Activated naive CD4-positive, alpha-beta T cell treated with anti-CD3 and anti-CD28 coated beads, Interleukin-2, amount 50 U/mL, for 16 hours (primary cell): ENCODE measurements around the gene CHMP1B.

Experiments used
- DNase-seq: peaks from one replicate; pipeline ENCODE4 v3.0.0-alpha.2; 2020

CHMP1B gene, protein sequence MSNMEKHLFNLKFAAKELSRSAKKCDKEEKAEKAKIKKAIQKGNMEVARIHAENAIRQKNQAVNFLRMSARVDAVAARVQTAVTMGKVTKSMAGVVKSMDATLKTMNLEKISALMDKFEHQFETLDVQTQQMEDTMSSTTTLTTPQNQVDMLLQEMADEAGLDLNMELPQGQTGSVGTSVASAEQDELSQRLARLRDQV

DNA sequence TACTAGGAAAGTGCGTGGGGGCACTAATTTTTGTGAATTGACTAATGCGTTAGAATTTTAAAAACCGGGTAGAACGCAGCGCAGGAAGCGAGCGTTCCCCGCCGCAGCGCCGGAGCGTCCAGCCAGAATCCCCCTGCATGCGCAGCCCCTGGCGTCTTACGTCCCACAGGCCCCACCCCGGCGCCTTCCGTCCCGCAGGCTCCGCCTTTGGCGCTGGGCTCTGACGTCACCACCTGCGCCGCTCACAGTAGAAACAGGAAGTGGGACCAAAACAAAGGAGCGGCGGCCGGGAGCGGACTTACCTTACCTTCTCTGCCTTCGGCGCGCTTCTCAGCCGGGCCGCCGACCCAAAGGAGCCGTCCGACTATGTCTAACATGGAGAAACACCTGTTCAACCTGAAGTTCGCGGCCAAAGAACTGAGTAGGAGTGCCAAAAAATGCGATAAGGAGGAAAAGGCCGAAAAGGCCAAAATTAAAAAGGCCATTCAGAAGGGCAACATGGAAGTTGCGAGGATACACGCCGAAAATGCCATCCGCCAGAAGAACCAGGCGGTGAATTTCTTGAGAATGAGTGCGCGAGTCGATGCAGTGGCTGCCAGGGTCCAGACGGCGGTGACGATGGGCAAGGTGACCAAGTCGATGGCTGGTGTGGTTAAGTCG is at the start of gene CHMP1B:
TSS of gene CHMP1B (plus strand) at position 268 of the 660 bp plus-strand sequence. CDS start at position 367, 99 bp downstream.
- DNase-seq: peak; percentile 97

DNA sequence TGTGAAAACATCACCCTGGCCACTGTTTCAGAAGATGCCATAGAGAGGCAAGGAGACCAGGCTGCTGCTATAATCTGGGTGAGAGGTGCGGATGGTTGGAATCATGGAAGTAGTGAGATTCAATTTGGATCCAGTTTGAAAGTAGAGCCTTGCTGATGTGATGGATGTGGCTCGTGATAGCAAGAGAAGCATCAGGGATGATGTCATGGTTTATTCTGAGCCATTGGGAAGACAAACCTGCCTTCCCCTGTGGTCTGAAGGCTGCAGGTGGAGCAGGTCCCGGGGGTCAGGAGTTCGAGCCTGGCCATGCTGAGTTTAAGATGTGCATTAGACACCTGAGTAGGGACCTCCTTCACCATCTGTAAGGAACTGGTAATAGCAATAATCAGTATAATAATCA is 49.6 kb upstream of the CHMP1B start:
- DNase-seq: no peak

DNA sequence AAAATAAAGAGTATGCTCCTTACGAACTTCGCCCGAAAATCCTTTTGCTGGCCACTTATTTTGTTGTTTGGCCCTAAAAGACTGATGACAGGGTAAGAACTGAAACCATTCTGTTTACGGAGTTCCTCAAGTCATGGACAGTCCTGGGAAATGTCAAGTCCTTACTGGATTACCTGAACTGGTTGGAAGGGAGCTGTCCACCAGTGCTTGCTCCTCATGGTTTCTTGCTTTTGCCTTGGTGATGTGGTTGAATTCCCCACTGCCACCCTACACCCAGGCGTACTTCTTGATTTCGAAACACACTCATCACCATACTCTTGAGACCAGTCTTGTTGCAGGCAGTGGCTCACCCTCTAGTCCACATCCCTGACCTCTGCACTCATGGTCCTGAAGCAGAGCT is 49.1 kb upstream of the CHMP1B start:
- DNase-seq: no peak

DNA sequence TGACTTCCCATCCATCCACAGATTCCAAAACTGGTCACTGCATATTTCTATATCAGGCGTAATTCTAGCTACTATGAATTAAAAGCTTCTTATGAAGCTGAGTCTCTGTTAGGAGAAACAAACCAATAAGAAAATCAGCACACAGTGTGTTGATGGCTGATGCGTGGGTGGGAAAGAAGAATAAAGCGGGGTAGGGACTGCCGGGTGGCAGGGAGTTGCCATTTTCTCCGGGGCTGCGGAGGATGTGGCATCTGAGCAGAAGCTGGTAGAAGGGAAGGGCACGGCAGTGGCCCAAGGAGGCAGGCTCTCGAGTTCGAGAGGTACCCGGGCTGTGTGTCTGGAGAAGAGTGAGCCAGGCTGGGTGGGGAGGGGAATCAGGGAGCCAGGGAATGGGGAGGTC is 48.6 kb upstream of the CHMP1B start:
- no peak for DNase-seq

DNA sequence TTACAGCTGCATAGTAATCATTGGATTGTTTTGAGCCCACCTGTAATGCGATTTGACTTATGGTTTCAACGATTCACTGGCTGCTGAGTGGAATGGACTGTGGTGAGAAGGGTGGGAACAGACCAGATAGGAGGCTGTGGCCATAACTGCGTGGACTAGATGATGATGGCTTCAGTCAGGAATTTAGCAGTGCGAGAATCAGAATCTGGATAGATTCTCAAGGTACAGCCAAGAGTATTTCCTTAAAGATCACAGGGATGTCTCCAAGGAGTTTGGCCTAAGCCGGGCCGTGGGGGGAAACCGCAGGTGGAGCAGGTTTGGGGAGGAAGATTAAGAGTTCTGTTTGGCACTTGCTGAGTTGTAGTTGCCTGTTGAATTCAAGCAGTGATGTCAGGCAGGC is 44.0 kb upstream of the CHMP1B start:
- no peak for DNase-seq

DNA sequence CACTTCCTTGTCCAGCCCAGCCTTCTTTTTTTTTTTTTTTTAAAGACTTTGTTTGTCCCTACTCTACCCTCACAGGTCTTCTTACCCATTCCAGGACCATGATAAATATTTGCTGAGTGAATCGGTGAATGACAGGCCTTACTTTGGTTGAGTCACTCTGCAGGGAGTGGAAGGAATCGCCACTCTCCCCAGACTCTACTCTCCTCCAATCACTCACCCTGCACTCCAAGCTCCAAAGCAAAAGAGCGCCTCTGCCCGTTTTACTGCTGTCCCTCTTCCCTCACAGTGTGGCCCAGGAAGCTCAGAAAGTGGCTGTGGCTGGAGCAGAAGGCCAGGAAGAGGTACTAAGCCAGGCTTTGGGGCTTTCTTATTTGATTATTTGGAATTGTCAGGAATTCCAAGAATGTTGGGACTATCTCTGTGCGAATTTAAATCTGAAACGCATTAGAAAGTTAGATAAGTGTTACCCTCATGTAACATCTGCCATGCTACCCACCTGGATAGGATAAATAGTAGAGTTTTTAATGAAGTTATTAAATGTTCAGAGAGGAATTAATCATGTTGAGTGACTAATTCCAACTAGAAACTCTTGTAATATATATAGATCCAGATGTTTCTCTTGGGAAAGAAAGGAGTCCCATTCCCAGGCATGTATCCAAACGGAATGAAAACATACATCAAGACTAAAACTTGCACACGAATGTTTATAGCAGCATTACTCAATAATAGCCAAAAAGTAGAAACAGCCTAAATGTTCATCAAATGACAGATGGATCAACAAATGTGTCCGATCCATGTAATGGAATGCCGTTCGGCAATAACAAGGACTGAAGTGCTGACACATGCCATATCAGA is 43.0 kb upstream of the CHMP1B start:
- DNase-seq: no peak

DNA sequence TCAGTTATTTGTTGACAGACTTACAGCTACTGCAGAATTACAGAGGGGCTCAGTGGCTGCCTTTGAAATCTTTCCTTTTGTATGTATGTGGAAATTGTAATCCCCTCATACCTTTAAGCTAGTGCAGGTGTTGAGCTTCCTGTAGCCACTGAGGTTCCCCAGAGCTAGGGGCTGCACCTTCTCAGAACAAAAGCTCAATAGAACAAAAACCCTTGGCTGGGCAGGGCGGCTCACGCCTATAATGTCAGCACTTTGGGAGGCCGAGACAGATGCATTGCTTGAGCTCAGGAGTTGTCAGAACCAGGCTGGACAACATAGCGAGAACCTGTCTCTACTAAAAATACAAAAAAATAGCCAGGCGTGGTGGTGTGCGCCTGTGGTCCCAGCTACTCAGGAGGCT is 41.3 kb upstream of the CHMP1B start:
- no peak for DNase-seq

DNA sequence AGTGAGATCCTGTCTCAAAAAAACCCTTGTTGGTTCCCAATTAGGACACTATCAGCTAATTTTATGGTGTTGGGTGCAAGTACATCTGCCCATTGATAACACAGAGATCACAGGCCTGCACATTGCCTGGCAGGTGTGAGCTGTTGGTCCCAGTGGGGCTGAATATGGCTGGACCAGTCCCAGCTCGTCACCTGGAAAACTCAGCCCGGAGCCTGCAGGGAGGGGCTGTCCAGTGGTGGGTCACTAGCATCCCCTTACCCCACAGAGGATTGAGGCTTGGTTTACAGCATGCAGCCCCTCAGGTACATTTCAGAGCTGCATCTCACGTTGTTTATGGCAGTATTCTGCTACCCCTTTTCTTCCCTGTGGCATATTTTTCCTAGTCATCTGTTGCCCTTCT is 40.8 kb upstream of the CHMP1B start:
- no peak for DNase-seq

DNA sequence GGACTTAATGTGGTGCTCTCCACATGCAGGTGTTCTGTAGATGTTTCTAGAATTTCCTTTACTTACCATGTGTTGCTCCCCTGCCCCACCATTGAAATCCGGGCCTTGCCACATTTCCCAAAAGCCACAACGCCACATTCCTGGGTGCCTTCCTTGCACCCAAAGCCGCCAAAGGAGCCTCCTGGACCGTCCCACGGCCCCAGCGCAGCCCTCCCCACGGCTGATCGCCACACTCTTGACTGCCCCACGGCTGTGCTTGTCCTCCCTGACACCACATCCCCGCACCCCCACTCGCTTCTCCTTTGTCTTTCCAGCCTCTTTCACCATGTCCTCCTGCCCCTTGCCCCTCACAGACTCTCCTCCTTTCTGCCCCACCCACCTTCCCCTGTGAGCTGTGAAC is 40.2 kb upstream of the CHMP1B start:
- DNase-seq: no peak

DNA sequence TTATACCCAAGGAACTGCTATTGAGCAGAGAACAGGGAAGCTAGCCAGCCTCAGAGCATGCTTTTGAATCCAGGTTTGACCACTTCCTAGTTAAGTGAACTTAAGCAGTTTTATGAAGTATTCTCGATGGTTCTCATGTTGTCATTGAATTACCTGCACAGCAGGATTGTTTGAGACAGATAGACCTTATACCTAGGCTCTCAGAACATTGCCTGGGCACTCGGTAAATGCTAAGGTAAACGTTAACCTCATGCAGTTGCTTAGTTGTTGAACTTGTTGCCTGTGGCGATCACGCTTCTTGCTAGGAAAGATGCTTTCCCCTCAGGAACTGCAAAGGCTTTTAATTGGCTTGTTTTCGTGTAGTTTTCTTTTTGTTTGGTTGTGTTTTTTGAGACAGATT is 34.0 kb upstream of the CHMP1B start:
- no peak for DNase-seq

DNA sequence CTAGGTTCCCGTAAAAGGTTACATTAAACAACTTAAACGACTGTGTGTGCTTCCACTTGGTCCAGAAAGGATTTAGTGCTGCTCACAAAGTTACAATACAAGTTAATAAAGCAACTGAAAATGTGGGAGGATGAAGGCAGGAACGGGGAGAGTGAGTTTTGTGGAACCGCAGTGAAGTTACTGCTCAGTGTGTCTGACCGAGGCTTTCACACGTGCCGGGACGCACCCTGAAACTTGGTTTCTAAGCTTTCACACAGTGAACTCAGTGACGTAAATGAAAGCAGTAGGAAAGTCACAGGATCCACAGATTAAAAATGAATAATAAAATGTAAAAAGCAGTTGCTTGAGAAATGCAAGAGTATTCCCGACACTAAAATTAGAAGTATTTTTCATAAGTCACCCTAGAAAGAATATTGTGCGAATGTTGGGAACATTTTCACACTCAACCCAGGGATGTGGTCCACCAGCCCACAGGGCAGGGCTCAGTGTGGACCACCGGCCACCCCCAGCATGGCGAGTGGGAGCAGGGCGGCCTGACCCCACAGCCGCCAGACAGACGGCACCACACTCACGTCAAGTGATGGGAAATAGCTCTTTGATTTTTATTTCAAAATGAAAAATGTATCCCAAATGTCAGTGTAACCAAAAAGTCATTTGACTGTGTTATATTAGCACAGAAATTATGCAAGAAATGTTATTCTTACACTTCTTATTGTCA is 32.6 kb upstream of the CHMP1B start:
- DNase-seq: no peak

DNA sequence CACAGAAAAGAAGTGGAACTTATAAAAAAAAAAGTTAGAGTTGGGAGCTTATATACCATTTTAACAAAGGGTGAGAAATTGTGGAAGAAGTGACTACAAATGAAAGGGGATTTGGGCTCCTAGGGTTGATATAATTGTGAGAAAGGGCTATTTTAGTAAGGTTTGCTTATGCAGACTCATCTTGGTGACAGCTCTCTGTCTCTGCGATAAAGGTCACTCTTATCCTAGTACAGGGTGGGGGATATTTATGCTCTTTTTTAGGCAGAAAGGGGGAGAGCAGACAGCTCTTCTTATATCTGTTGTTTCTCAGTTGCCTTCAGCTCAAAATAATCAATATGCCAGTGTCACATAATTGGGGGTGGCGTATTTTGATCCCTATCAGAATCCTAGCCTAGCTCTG is 31.3 kb upstream of the CHMP1B start:
- no peak for DNase-seq

DNA sequence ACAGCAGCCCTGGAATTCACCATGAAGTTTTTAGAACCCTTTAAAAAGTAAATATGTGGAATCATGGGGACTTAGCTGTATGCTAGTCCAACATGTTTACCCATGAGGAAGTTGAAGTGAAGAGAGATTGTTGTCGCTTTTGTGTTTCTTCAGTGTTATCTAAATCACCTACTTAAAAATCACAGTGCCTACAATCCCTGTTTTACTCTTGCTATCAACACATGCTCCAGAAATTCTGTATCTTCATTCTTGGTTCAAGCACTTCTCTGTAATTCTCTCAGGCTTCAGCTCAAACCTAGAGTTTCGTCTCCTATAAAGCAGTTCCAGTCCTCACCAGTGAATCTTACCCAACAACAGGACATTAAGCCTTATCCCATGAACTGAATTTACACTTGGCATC is 30.5 kb upstream of the CHMP1B start:
- no peak for DNase-seq

DNA sequence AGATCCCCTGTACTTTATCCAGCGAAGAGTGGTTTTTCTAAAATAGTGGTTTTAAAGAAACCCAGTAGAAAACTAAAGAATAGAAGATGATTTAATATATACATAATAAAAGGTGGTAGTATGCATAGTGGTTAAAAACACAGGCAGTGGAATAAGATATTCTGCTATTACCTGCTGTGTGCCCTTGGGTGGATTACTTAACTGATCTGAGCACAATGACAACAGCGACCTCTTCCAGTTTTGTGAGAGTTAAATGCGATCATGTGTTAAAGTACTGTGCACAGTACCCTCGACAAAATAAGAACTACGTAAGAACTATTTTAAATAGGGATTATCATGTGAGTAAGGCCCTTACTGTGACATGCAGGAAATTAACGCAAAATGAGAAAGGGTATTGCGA is 30.0 kb upstream of the CHMP1B start:
- no peak for DNase-seq

DNA sequence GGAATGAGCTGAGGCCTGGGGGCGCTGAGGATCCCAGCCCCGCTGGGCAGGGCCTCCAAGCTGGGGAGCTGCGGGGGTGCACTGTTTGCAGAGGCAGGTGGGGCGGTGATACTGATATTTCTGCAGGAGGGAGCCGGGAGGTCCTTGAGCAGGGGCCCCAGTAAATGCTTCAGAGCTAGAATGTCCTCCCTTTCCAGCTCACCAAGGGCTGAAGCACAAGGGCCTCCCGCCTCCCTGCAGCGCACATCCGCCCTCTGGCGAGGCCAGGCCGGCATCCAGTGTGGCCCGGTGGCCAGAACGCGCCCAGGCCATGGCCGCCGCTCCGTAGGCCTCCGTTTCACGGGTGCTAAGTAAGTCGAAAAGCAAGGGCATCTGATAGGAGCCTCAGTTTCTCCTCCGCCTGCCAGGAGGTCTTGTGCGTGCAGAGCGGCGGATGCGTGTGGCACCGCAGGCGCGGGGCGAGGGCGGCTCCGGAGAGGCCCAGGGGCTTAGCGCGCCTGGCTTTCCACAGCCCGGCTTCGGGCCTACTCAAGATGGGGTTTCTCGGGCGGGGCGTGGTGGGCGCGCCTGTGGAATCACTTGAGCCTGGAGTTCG is 29.5 kb upstream of the CHMP1B start:
- no peak for DNase-seq

DNA sequence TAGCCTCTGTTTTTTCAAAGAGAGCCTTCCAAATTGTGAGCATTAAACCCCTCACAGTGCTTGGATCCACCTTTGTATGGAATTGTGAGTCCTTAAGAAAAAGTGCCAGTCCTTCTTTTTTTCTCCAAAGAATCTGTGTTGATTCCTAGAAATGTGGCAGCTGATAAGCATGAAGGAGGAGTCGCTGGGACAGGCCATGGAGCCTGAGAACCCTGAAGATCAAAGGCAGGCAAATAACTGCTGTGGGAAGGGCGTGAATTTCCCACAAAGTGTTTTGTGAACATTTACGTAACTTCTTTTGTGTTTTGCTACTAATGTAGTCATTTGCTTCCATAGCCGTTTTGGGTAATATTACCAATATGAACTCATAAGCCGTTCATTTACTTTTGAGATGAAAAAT is 27.7 kb upstream of the CHMP1B start:
- DNase-seq: no peak

DNA sequence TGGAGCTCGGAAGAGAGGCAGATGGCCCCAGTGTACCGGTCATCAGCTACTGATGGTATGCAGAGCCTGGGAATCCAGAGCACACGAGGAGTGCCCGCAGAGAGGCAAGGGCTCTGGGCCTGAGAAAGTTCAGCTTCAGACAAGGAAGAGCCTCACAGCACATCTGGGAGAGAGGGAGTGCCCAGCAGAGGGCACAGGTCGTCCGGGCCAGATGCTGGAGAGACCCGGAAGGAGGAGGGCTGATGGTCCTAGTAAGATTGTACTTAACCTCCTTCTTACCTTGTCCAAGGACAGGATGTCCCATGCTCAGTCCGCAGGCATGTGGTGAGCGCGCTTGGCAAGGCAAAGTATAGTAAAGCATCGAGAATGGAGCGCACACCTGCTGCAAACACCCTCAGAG is 24.4 kb upstream of the CHMP1B start:
- DNase-seq: no peak

DNA sequence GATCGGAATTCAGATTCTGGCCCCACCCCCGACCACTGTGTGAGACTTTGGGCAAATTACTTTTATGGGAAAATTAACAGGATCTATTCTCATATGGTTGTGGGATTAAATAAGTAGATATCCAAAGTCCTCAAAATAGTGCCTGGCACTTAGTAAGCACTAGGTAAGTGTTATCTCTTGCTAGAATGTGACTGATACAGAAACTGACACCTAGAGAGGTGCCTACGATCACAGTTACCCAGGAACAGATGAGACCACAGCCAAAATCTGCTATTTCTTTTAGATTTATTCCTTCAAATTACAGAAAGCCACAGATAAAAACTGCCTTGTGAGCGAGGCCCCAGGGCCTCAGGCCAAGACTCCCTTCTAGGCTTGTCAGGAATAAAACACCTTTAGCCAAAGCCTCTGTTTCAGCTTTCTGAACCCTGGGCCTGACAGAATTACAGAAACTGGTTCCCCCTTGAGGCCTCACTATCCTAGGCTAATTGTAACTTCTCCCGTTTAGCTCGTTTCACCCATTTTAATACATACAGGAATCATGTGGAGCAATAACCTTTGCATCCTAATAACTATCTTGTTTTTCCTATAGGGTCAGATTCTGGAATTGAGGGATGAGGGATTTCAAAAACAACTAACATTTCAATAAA is 22.3 kb upstream of the CHMP1B start:
- DNase-seq: no peak

DNA sequence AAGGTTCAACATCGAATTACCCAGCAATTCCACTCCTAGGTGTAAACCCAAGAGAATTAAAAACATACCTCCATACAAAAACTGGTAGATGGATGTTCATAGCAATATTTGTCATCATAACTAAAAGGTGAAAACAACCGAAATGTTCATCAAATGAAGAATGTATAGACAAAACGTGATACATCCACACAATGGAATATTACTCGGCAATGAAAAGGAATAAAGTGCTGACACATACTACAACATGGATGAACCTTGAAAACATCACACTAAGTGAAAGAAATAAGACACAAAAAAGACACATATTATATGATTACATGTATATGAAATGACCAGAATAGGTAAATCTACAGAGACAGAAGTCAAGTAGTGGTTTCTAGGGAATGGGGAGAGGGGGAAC is 20.6 kb upstream of the CHMP1B start:
- no peak for DNase-seq

DNA sequence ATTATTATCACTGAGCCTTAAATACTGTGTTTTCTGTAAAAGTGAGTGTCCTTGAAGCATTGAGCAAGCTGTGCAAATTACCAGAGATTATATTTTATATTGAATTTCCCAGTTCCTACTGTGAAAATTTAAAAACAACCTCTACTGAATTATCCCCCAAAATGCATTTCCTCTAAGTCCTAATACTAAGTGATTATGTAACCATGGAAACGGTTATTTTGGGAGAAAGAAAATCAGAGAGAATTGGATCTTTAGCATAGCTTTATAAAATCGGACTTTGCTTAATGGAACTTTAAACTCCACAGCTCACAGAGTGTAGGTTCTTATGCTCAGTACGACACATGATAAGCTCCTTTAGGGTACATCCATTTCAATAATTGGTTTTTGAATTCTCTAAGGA is 19.3 kb upstream of the CHMP1B start:
- DNase-seq: no peak

DNA sequence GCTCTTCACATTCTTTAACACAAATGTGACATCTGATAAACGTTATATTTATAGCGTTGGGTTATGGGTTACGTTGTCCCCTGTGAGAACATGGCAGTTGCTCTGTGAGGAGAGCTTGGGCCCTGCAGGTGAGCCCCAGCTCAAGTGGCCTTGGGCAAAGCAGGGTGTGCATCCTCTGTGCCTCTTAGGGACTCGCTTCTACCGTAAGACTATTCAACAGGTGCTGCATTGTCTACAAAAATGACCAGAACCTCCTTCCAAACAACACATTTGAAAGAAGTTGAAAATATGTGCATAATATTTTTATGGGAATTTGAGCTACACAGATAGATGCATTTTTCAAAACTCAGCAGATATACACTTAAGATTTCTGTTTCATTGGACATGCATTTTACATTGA is 16.4 kb upstream of the CHMP1B start:
- no peak for DNase-seq

DNA sequence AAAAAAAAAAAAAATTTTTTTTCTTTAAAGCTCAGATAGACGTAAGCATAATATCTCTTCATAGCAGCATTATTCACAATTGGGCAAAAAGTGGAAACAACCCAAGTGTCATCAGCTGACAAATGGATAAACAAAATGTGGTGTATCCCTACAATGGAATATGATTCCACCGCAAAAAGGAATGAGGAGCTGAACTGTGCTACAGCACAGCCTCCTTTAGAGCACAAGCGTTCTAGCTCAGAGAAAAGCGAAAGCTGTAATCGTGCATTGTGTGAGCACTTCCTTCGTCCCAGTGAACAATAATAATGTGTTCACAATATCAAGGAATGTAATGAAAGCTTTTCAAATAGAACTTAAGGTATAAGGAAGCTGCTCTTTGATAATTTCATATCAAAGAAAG is 11.7 kb upstream of the CHMP1B start:
- DNase-seq: no peak

DNA sequence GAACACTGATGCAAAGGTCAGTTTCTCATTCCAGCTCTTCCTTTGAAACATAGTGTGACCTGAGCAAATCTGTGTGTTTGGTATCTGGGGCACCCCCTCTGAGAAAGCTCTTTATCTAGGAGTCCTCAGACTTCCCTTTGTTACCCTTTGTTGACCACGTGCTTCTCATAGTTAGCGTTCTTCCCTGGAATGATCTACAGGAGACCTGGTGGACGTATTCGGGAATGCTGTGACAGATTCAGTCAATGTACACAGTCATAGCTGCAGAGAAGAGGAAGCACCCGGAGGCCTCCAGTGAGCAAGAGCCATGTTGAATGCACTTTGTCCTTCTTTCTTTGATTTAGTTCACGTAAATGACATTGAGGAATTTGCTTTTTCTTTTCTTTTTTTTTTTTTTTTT is 10.7 kb upstream of the CHMP1B start:
- no peak for DNase-seq
